HL-60 (cell line): Measurements from ENCODE around the gene LSMEM2.

Source experiments
- DNase-seq, 2 experiments: peaks; one replicate each; pipeline ENCODE4 v3.0.0-alpha.2; 2010 to 2020; ENCODE audit warnings: low read depth in 1 of 2, low spot score in 1 of 2
- H3K27ac ChIP-seq: fragments of 250-450 bp; sonication (Bioruptor Pico); replicated peaks from 2 replicates; pipeline ENCODE4 v1.5.1; 2020; ENCODE audit warnings: mild to moderate bottlenecking, moderate library complexity
- H3K27me3 ChIP-seq: fragments of 250-450 bp; sonication (Bioruptor Pico); 2 replicates; pipeline ENCODE4 v1.5.1; 2021; ENCODE audit warnings: mild to moderate bottlenecking, moderate library complexity; ENCODE audit not compliant: insufficient read depth, poor library complexity, severe bottlenecking
- H3K4me3 ChIP-seq: replicated peaks from 2 replicates; pipeline ENCODE4 v1.5.1; 2011; ENCODE audit warnings: mild to moderate bottlenecking, control low read depth, low read length; ENCODE audit not compliant: insufficient read depth
- GABPA ChIP-seq: IDR thresholded peaks from 2 replicates; pipeline ENCODE4 v1.6.1; 2012; ENCODE audit warnings: low read depth
- POLR2AphosphoS5 ChIP-seq: IDR thresholded peaks from 2 replicates; pipeline ENCODE4 v1.6.1; 2012; ENCODE audit warnings: low read depth
- SPI1 ChIP-seq: IDR thresholded peaks from 2 replicates; pipeline ENCODE4 v1.6.1; 2012; ENCODE audit warnings: low read depth, mild to moderate bottlenecking, borderline replicate concordance
- TF ChIP-seq, protein P1 (sequence below): IDR thresholded peaks from one replicate; pipeline ENCODE4 v1.5.1; 2011; ENCODE audit warnings: low read length, control low read depth, inconsistent platforms; ENCODE audit not compliant: insufficient read depth
- TF ChIP-seq, protein P2 (sequence below): IDR thresholded peaks from 2 replicates; pipeline ENCODE4 v1.6.1; 2012; ENCODE audit warnings: low read depth; ENCODE audit not compliant: insufficient replicate concordance

Gene LSMEM2

DNA sequence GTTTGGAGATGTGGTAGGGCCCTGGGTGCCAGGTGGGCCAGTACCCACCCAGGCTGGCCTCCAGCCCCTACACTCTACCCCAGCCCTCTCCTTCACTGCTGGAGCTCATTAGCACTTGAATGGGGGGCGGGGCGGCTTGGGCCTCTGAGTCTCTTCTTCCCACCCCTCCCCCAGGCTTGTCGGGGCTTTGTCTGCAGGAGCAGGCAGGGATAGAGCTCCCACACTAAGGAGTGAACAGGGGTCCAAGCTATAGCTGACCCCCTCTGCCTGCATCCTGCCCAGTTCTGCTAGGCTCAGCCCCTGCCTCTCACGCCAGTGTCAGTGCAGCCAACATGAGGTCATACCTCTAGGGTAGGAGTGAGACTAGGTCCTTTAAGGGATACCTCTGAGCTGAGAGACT is 37.7 kb upstream of the LSMEM2 start:
- no peak overlapping the region for H3K4me3 ChIP-seq
- DNase-seq: no peak
- TF ChIP-seq, protein P1, sequence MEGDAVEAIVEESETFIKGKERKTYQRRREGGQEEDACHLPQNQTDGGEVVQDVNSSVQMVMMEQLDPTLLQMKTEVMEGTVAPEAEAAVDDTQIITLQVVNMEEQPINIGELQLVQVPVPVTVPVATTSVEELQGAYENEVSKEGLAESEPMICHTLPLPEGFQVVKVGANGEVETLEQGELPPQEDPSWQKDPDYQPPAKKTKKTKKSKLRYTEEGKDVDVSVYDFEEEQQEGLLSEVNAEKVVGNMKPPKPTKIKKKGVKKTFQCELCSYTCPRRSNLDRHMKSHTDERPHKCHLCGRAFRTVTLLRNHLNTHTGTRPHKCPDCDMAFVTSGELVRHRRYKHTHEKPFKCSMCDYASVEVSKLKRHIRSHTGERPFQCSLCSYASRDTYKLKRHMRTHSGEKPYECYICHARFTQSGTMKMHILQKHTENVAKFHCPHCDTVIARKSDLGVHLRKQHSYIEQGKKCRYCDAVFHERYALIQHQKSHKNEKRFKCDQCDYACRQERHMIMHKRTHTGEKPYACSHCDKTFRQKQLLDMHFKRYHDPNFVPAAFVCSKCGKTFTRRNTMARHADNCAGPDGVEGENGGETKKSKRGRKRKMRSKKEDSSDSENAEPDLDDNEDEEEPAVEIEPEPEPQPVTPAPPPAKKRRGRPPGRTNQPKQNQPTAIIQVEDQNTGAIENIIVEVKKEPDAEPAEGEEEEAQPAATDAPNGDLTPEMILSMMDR: no peak
- no peaks in the 10 kb centered on the region for H3K27me3 ChIP-seq
- H3K27ac ChIP-seq: peak overlapping the region; percentile 93

DNA sequence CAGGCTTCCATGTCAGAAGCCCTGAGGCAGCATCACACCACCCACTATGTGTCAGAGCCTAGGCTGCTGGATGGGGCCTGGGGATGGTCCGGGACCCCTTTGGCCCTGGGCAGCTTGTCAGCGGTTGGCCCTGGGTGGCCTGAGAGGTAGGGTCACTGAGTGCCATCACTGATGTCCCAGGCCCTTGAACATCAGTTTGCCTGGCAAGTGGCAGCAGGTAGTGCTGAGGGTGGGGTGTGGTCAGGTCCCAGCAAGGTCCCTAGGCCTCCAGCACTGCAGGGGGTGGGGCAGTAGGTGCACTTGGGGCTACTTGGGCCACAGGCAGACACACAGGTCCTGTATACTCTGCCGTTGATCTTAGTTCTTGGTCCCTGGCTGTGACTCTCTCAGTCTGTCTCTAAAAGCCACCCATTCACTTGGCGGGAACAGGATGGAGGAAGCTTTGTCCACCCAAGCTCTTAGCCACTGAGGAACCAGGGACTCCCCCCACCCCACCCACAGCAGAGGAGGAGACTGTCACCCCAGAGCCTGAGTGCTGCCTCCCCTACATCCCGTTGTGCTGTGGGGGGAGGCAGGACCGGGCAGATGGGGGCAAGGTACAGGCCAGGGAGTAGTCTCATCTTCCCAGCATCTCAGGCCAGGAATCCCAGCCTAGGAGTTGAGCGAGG is 37.0 kb upstream of the LSMEM2 start:
- H3K4me3 ChIP-seq: no peak overlapping the region
- H3K27ac ChIP-seq: peak overlapping the region; percentile 93
- TF ChIP-seq, protein P2, sequence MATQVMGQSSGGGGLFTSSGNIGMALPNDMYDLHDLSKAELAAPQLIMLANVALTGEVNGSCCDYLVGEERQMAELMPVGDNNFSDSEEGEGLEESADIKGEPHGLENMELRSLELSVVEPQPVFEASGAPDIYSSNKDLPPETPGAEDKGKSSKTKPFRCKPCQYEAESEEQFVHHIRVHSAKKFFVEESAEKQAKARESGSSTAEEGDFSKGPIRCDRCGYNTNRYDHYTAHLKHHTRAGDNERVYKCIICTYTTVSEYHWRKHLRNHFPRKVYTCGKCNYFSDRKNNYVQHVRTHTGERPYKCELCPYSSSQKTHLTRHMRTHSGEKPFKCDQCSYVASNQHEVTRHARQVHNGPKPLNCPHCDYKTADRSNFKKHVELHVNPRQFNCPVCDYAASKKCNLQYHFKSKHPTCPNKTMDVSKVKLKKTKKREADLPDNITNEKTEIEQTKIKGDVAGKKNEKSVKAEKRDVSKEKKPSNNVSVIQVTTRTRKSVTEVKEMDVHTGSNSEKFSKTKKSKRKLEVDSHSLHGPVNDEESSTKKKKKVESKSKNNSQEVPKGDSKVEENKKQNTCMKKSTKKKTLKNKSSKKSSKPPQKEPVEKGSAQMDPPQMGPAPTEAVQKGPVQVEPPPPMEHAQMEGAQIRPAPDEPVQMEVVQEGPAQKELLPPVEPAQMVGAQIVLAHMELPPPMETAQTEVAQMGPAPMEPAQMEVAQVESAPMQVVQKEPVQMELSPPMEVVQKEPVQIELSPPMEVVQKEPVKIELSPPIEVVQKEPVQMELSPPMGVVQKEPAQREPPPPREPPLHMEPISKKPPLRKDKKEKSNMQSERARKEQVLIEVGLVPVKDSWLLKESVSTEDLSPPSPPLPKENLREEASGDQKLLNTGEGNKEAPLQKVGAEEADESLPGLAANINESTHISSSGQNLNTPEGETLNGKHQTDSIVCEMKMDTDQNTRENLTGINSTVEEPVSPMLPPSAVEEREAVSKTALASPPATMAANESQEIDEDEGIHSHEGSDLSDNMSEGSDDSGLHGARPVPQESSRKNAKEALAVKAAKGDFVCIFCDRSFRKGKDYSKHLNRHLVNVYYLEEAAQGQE: no peak
- TF ChIP-seq SPI1 (no peak), POLR2AphosphoS5 (no peak), GABPA (no peak)
- TF ChIP-seq, protein P1: no peak
- no peaks in the 10 kb centered on the region for H3K27me3 ChIP-seq
- peak in 1 of 2 experiments; percentile 34 for DNase-seq

DNA sequence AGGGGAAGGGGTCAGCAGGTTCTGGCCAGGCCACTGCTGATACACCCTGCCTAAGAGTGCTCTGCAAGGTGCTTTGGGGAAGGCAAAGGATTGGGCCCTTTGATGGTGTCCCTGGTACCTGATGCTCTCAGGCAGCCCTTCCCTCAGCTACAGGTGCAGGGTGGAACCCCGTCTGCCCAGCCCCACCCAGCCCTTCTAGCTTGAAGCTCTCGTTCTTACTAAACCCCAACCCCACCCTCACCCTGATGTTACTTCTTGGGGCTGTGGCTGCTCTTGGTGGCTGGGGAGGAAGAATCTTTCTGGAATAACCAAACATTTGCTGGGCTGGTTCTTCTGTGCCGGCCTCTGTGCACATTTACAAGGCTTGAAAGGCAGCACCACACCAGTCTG is 36.5 kb upstream of the LSMEM2 start:
- H3K27me3 ChIP-seq: no peaks in the 10 kb centered on the region
- no peak overlapping the region for H3K4me3 ChIP-seq
- DNase-seq: no peak
- H3K27ac ChIP-seq: peak overlapping the region; percentile 93
- TF ChIP-seq POLR2AphosphoS5: no peak
- no peak for TF ChIP-seq GABPA
- TF ChIP-seq, protein P1: no peak
- no peak for TF ChIP-seq SPI1
- TF ChIP-seq, protein P2: no peak

DNA sequence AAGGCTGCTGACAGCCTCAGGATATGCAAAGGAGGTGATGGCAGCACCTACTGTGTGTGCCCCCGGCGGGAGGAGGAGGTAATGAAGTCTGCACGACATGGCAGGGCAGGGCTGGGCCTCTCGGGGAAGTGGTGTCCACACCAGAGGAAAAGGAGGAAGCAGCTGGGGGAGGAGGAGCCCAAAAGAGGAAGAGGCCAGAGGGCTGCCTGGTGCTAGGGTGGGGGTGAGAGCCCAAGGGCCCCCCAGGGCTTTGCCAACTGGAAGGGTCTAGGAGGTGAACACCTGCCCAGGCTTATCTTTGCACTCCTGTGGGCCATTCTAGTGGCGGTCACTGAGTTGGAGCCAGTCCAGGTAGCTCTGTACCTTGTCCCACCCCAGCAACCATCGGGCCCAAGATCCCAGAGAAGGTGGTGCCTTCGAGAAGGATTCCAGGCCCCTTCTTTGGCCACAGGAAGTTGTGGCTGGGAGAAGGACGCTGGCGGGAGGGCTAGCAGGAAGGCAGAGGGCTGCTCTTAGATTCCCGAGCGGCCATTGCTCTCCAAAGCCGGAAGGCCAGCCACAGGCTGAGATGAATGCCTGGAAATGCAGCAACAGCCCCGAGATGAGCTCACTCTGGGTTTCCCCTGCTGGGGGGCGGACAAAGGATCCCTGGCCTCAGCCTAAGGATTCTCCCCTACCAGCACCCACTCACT is 35.9 kb upstream of the LSMEM2 start:
- DNase-seq: peak; percentile 85 to 99
- Histone ChIP-seq H3K4me3 (peak overlapping the region; percentile 24; the same call in 1 of the 2 replicates), H3K27me3 (no peaks in the 10 kb centered on the region), H3K27ac (peak overlapping the region; percentile 93)
- TF ChIP-seq, protein P2: no peak
- TF ChIP-seq POLR2AphosphoS5 (peak; percentile 92), SPI1 (peak; percentile 99), GABPA (no peak)
- TF ChIP-seq, protein P1: no peak
